Osteoblast (primary cell): ENCODE measurements around the gene B3GALNT1. TPM values are rescaled to one million over a fixed set of nuclear protein-coding genes. Genes with fewer than 3 reads are reported as not detected.

ENCODE experiments used
- DNase-seq: peaks from one replicate; pipeline ENCODE4 v3.0.0; 2011; ENCODE audit warnings: low spot score, mixed read lengths; ENCODE audit not compliant: insufficient read length; ENCODE audit errors: missing footprints
- H2AFZ ChIP-seq: 2 replicates; pipeline ENCODE4 v1.6.0; 2011; ENCODE audit warnings: mild to moderate bottlenecking, low read length
- H3K27ac ChIP-seq: 2 replicates; pipeline ENCODE4 v1.5.1; 2011; ENCODE audit warnings: mild to moderate bottlenecking, low read depth, low read length, moderate library complexity
- H3K27me3 ChIP-seq: 2 replicates; pipeline ENCODE4 v1.6.0; 2012; ENCODE audit warnings: mild to moderate bottlenecking, control low read depth, inconsistent platforms, low read length, moderate library complexity; ENCODE audit not compliant: insufficient read depth
- H3K36me3 ChIP-seq: 2 replicates; pipeline ENCODE4 v1.5.1; 2011; ENCODE audit warnings: mild to moderate bottlenecking, low read length, control low read depth, moderate library complexity; ENCODE audit not compliant: insufficient read depth
- H3K4me1 ChIP-seq: 2 replicates; pipeline ENCODE4 v1.5.1; 2011; ENCODE audit warnings: mild to moderate bottlenecking, low read length, control low read depth, moderate library complexity; ENCODE audit not compliant: insufficient read depth
- H3K4me2 ChIP-seq: 2 replicates; pipeline ENCODE4 v1.6.0; 2011; ENCODE audit warnings: mild to moderate bottlenecking, low read length; ENCODE audit not compliant: insufficient read depth
- H3K4me3 ChIP-seq: fragments of 200-600 bp; sonication (generic); 3 replicates; pipeline ENCODE4 v1.5.1; 2012; ENCODE audit warnings: mild to moderate bottlenecking, low read length, inconsistent platforms; ENCODE audit not compliant: insufficient read depth
- H3K79me2 ChIP-seq: 2 replicates; pipeline ENCODE4 v1.6.0; 2012; ENCODE audit warnings: mild to moderate bottlenecking, low read length, control low read depth, inconsistent platforms; ENCODE audit not compliant: insufficient read depth
- H3K9me3 ChIP-seq: 2 replicates; pipeline ENCODE4 v1.5.1; 2011; ENCODE audit warnings: low read depth, low read length, control low read depth
- H4K20me1 ChIP-seq: 2 replicates; pipeline ENCODE4 v1.6.0; 2012; ENCODE audit warnings: mild to moderate bottlenecking, low read length, control low read depth; ENCODE audit not compliant: insufficient read depth
- CTCF ChIP-seq: IDR thresholded peaks from 2 replicates; pipeline ENCODE4 v1.5.1; 2011; ENCODE audit warnings: mild to moderate bottlenecking, low read depth, low read length, moderate library complexity; ENCODE audit errors: extremely low read depth
- total RNA-seq: library from RNA; depleted of rRNA; stranded (reverse); fragments of >200 nt; gene quantifications from 2 replicates; pipeline ENCODE4 v1.2.3, GENCODE V29; 2012

The B3GALNT1 gene
- total RNA-seq, 1 donor = 25.0 TPM

DNA sequence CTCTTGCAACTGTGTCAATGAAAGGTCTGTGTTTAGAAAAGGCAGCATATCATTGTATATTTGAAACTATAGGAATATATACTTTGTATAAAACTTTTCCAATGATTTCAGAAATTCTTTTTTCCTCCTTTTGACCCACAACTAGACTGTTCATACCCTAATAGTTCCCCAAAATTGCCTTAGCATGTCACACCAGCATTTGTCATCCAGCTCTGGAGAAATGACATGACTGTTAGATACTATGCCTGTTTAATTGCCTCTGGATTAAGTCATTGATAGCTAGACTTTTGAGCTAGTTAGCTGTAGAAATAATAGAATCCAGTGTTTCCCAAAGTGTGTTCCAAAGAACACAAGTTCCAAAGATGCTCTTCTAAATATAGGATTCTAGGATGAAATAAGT is 32.4 kb downstream of the B3GALNT1 start:
- no peaks in the 10 kb centered on the region for H3K9me3 ChIP-seq
- no peaks in the 10 kb centered on the region for H3K27me3 ChIP-seq
- no peaks in the 10 kb centered on the region for H4K20me1 ChIP-seq
- DNase-seq = no peak
- H3K36me3 ChIP-seq = no peaks in the 10 kb centered on the region
- H3K4me1 ChIP-seq = peaks cover 26% of the 10 kb centered on the region
- H3K4me2 ChIP-seq = no peak overlapping the region
- no peak for TF ChIP-seq CTCF
- H3K27ac ChIP-seq = no peak overlapping the region
- no peaks in the 10 kb centered on the region for H3K79me2 ChIP-seq
- no peak overlapping the region for H3K4me3 ChIP-seq
- H2AFZ ChIP-seq = no peak overlapping the region

- Histone ChIP-seq H3K36me3 (no peaks in the 10 kb centered on the region), H3K4me2 (no peak overlapping the region), H3K79me2 (no peaks in the 10 kb centered on the region), H2AFZ (no peak overlapping the region), H3K9me3 (no peaks in the 10 kb centered on the region), H3K27ac (no peak overlapping the region), H3K4me1 (peaks cover 26% of the 10 kb centered on the region), H4K20me1 (no peaks in the 10 kb centered on the region), H3K27me3 (no peaks in the 10 kb centered on the region), H3K4me3 (no peak overlapping the region)
- no peak for TF ChIP-seq CTCF
- DNase-seq = no peak
Measured at GRCh38 chr3:161072211-161072621, 32.9 kb downstream of the B3GALNT1 start.

- no peak overlapping the region for H3K27ac ChIP-seq
Measured at GRCh38 chr3:161070980-161071663, 34.0 kb downstream of the B3GALNT1 start.

More at GRCh38 chr3:161070980-161071663, 34.0 kb downstream of the B3GALNT1 start:
- no peaks in the 10 kb centered on the region for H3K9me3 ChIP-seq
- H3K4me3 ChIP-seq = no peak overlapping the region
- H3K4me1 ChIP-seq = peaks cover 26% of the 10 kb centered on the region
- no peak for DNase-seq
- H2AFZ ChIP-seq = no peak overlapping the region
- no peaks in the 10 kb centered on the region for H3K27me3 ChIP-seq
- H3K79me2 ChIP-seq = no peaks in the 10 kb centered on the region
- no peaks in the 10 kb centered on the region for H4K20me1 ChIP-seq
- H3K36me3 ChIP-seq = no peaks in the 10 kb centered on the region
- no peak for TF ChIP-seq CTCF
- no peak overlapping the region for H3K4me2 ChIP-seq
